HepG2 (cell line): Measurements from ENCODE around the gene ZMIZ1. TPM values are rescaled to one million over a fixed set of nuclear protein-coding genes. Genes with fewer than 3 reads are reported as not detected.

Experiments used
- BCL3 ChIP-seq: sonication (generic); formaldehyde crosslinking; IDR thresholded peaks from 2 replicates; pipeline ENCODE4 v1.5.1; 2020; ENCODE audit warnings: mild to moderate bottlenecking, missing genetic modification reagents, moderate library complexity
- BCL6 ChIP-seq: IDR thresholded peaks from 2 replicates; pipeline ENCODE4 v1.6.1; 2016; ENCODE audit warnings: missing genetic modification reagents, missing compliant biosample characterization
- DNMT3B ChIP-seq: conservative IDR thresholded peaks from 2 replicates; pipeline ENCODE4 v1.6.1; 2016; ENCODE audit warnings: missing biosample characterization, control low read depth
- HOXD1 ChIP-seq: sonication (generic); formaldehyde crosslinking; IDR thresholded peaks from 2 replicates; pipeline ENCODE4 v1.5.0; 2020; ENCODE audit warnings: missing genetic modification reagents
- ISX ChIP-seq: sonication (generic); formaldehyde crosslinking; conservative IDR thresholded peaks from 2 replicates; pipeline ENCODE4 v1.5.0; 2020; ENCODE audit warnings: missing genetic modification reagents
- MIXL1 ChIP-seq: IDR thresholded peaks from 2 replicates; pipeline ENCODE4 v1.6.1; 2016
- NONO ChIP-seq, 2 experiments: fragments of 450-650 bp in 1 of 2; sonication (generic) in 1 of 2; formaldehyde crosslinking in 1 of 2; IDR thresholded peaks in 1 of 2; conservative IDR thresholded peaks in 1 of 2; 2 replicates each; pipeline versions ENCODE4 v1.6.1 to v1.8.0; 2017 to 2022; ENCODE audit warnings: mild to moderate bottlenecking in 1 of 2, missing genetic modification reagents in 1 of 2, moderate library complexity in 1 of 2
- RBM39 ChIP-seq: fragments of 200-400 bp; formaldehyde crosslinking; IDR thresholded peaks from one replicate; pipeline ENCODE4 v1.6.1; 2018; ENCODE audit warnings: antibody characterized with exemption, mild to moderate bottlenecking, low read depth, low read length; ENCODE audit not compliant: poor library complexity, severe bottlenecking
- RFX3 ChIP-seq: IDR thresholded peaks from 2 replicates; pipeline ENCODE4 v1.6.1; 2016; ENCODE audit warnings: missing biosample characterization, missing genetic modification reagents
- SOX6 ChIP-seq, 2 experiments: fragments of 450-650 bp in 1 of 2; sonication (generic) in 1 of 2; formaldehyde crosslinking in 1 of 2; IDR thresholded peaks; 2 replicates each; pipeline versions ENCODE4 v1.4.0 to v1.6.1; 2017 to 2020; ENCODE audit warnings: antibody characterized with exemption in 1 of 2, mild to moderate bottlenecking in 1 of 2, missing genetic modification reagents in 1 of 2
- SRSF1 ChIP-seq: fragments of 200-400 bp; formaldehyde crosslinking; optimal IDR thresholded peaks from 2 replicates; pipeline ENCODE3; 2017; ENCODE audit warnings: mild to moderate bottlenecking, low read depth, low read length, moderate library complexity
- STAT6 ChIP-seq: sonication (generic); formaldehyde crosslinking; IDR thresholded peaks from 2 replicates; pipeline ENCODE4 v1.4.0; 2020; ENCODE audit warnings: missing genetic modification reagents, mild to moderate bottlenecking, borderline replicate concordance
- ZBTB3 ChIP-seq: sonication (generic); formaldehyde crosslinking; IDR thresholded peaks from 2 replicates; pipeline ENCODE4 v1.4.0; 2020; ENCODE audit warnings: low read depth, mild to moderate bottlenecking, moderate library complexity, missing genetic modification reagents, borderline replicate concordance
- ZFP36L1 ChIP-seq: sonication (generic); formaldehyde crosslinking; IDR thresholded peaks from 2 replicates; pipeline ENCODE4 v1.8.0; 2022; ENCODE audit warnings: mild to moderate bottlenecking, missing genetic modification reagents, moderate library complexity
- ZFX ChIP-seq: sonication (generic); formaldehyde crosslinking; IDR thresholded peaks from 2 replicates; pipeline ENCODE4 v1.4.0; 2020; ENCODE audit warnings: mild to moderate bottlenecking, low read depth, missing genetic modification reagents, moderate library complexity
- ZKSCAN5 ChIP-seq: sonication (generic); formaldehyde crosslinking; IDR thresholded peaks from 2 replicates; pipeline ENCODE4 v1.5.1; 2020; ENCODE audit warnings: mild to moderate bottlenecking, missing genetic modification reagents
- ZMAT3 ChIP-seq: sonication (generic); formaldehyde crosslinking; conservative IDR thresholded peaks from 2 replicates; pipeline ENCODE4 v1.7.0; 2021; ENCODE audit warnings: missing genetic modification reagents
- ZNF34 ChIP-seq: sonication (generic); formaldehyde crosslinking; IDR thresholded peaks from 2 replicates; pipeline ENCODE4 v1.4.0; 2020; ENCODE audit warnings: mild to moderate bottlenecking, missing genetic modification reagents, borderline replicate concordance
- ZNF430 ChIP-seq: sonication (generic); formaldehyde crosslinking; IDR thresholded peaks from 2 replicates; pipeline ENCODE4 v1.9.0; 2021; ENCODE audit warnings: mild to moderate bottlenecking, missing genetic modification reagents
- ZNF7 ChIP-seq: IDR thresholded peaks from 2 replicates; pipeline ENCODE4 v1.6.1; 2016; ENCODE audit warnings: missing biosample characterization, missing genetic modification reagents
- polyA plus RNA-seq, 8 experiments: library from polyadenylated mRNA; depleted of rRNA in 3 of 8; stranded (reverse) in 7 of 8; unstranded in 1 of 8; fragments of >200 nt; fragmentation: Illumina TruSeq in 4 of 8; extraction: Trizol in 4 of 8; gene quantifications; 2 replicates each; pipeline versions ENCODE4 v1.2.1 to v1.2.3, GENCODE V29; 2011 to 2016; ENCODE audit warnings: low read depth in 4 of 8, missing spikeins in 1 of 8, mixed read lengths in 1 of 8; ENCODE audit not compliant: insufficient read depth in 1 of 8
- total RNA-seq, 5 experiments: library from RNA; depleted of rRNA; stranded (reverse); fragments of >200 nt; fragmentation: Illumina TruSeq; extraction: Trizol; gene quantifications; 2 replicates each; pipeline ENCODE4 v1.2.3, GENCODE V29; 2016; ENCODE audit warnings: low read depth in 1 of 5
- TF ChIP-seq, protein P1 (sequence below): sonication (generic); formaldehyde crosslinking; IDR thresholded peaks from 2 replicates; pipeline ENCODE4 v1.4.0; 2020; ENCODE audit warnings: missing genetic modification reagents
- TF ChIP-seq, protein P2 (sequence below): sonication (generic); formaldehyde crosslinking; IDR thresholded peaks from 2 replicates; pipeline ENCODE4 v1.8.0; 2022; ENCODE audit warnings: mild to moderate bottlenecking, missing genetic modification reagents; ENCODE audit not compliant: insufficient replicate concordance
- TF ChIP-seq, protein P3 (sequence below): IDR thresholded peaks from 2 replicates; pipeline ENCODE4 v1.6.1; 2012; ENCODE audit warnings: inconsistent platforms

ZMIZ1 gene
- total and polyA plus RNA-seq, 2 of the 13 experiments (the other 11 are each of a cell fraction or from before 2014, with no cell fraction given) = 5.3 to 10.2 TPM

- TF ChIP-seq, protein P1, sequence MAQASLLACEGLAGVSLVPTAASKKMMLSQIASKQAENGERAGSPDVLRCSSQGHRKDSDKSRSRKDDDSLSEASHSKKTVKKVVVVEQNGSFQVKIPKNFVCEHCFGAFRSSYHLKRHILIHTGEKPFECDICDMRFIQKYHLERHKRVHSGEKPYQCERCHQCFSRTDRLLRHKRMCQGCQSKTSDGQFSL (CRISPR knock-in tag) = peak; percentile 67
- TF ChIP-seq RBM39 = peak; percentile 76
- TF ChIP-seq, protein P2, sequence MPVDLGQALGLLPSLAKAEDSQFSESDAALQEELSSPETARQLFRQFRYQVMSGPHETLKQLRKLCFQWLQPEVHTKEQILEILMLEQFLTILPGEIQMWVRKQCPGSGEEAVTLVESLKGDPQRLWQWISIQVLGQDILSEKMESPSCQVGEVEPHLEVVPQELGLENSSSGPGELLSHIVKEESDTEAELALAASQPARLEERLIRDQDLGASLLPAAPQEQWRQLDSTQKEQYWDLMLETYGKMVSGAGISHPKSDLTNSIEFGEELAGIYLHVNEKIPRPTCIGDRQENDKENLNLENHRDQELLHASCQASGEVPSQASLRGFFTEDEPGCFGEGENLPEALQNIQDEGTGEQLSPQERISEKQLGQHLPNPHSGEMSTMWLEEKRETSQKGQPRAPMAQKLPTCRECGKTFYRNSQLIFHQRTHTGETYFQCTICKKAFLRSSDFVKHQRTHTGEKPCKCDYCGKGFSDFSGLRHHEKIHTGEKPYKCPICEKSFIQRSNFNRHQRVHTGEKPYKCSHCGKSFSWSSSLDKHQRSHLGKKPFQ (CRISPR knock-in tag) = no peak
- no peak; the same call in 1 of the 2 replicates for TF ChIP-seq ZMAT3 (CRISPR knock-in tag)
- TF ChIP-seq, protein P3, sequence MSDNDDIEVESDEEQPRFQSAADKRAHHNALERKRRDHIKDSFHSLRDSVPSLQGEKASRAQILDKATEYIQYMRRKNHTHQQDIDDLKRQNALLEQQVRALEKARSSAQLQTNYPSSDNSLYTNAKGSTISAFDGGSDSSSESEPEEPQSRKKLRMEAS = peak; percentile 69; the same call in 1 of the 2 replicates
- TF ChIP-seq MIXL1 (CRISPR knock-in tag) = no peak
- TF ChIP-seq BCL6 (CRISPR knock-in tag) = no peak; the same call in 1 of the 2 replicates
- no peak for TF ChIP-seq RFX3 (CRISPR knock-in tag)
- no peak for TF ChIP-seq HOXD1 (CRISPR knock-in tag)
- no peak for TF ChIP-seq ZKSCAN5
- no peak for TF ChIP-seq SOX6 (IDR thresholded peaks at IDR 0.05)
- peak; percentile 85 for TF ChIP-seq SOX6 (CRISPR knock-in tag; IDR thresholded peaks at IDR 0.05)
- no peak for TF ChIP-seq STAT6 (CRISPR knock-in tag)
- no peak for TF ChIP-seq ZFP36L1 (CRISPR knock-in tag)
- no peak; the same call in 1 of the 2 replicates for TF ChIP-seq DNMT3B (CRISPR knock-in tag)
- no peak for TF ChIP-seq BCL3 (CRISPR knock-in tag)
- no peak for TF ChIP-seq ISX (CRISPR knock-in tag)
- peak; percentile 48; the same call in 1 of the 2 replicates for TF ChIP-seq ZNF430
- TF ChIP-seq ZNF7 = no peak
- no peak for TF ChIP-seq NONO (IDR thresholded peaks at IDR 0.05)
- TF ChIP-seq NONO (CRISPR knock-in tag; conservative IDR thresholded peaks at IDR 0.05) = peak; percentile 74
- peak; percentile 39; the same call in 1 of the 2 replicates for TF ChIP-seq ZFX (CRISPR knock-in tag)
- TF ChIP-seq ZNF34 = 0 out of 2 replicates have a peak, but pooled peaks have one; percentile 36
- TF ChIP-seq SRSF1 = peak; percentile 35
- no peak for TF ChIP-seq ZBTB3 (CRISPR knock-in tag)
Observed at GRCh38 chr10:79067241-79068202, 1.2 kb upstream of the ZMIZ1 start (continued).
